ENCODE results near the gene SYNDIG1.

GRCh38 chr20:24495266-24495665 lies 25.8 kb downstream of the SYNDIG1 start:
- TF ChIP-seq CTCF (conservative IDR thresholded peaks at IDR 0.05; ENCODE audit: low read length) (no peak), EZH2phosphoT487 (IDR thresholded peaks at IDR 0.05; ENCODE audit: borderline replicate concordance, low read depth, low read length) (no peak)
